GM18520 (cell line): ENCODE results near the gene SLC25A26.

ENCODE experiments used
- ATAC-seq: cut with Tn5 transposase; IDR thresholded peaks from one replicate; pipeline ENCODE4 v1.9.1; 2021; ENCODE audit not compliant: unreplicated experiment

Gene SLC25A26

GRCh38 chr3:66427352-66427751, 206.6 kb downstream of the SLC25A26 start:
- no peak for ATAC-seq

DNA sequence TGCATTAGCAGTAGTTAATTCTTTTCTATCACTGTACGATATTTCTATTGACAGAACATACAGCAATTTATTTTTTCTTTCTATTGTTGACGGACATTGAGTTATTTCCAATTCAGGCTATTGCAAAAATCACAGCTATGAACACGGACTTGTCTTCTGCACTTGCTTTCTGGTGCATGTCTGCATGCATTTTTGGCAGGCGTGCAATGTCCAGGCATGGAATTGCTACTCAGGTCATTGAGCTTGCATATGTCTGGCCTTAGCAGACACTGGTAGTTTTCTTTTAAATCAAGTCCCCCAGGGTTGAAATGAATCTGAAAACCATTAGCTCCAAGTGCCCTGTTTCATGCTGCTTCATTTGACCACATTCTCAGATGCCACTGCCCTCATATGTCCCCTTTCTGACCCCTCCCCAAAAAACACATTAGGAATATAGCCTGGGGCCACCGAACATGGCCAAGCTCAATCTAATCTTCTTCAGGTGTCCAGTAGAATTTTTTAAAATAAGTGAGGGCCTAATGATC, 207.2 kb downstream of the SLC25A26 start:
- ATAC-seq = no peak
